Lung microvascular endothelial cell (primary cell): ENCODE results near the gene FHL2. TPM values are rescaled to one million over a fixed set of nuclear protein-coding genes. Genes with fewer than 3 reads are reported as not detected.
"Not testable (repeated sequence)": the region's sequence is repeated elsewhere in the genome, so short reads cannot be mapped to it uniquely, and the experiment has no call there.

ENCODE experiments used
- DNase-seq, 2 donors: peaks; one replicate each; pipeline versions ENCODE4 v3.0.0 to v3.0.0-alpha.2; 2010; ENCODE audit warnings: low read depth in 2 of 2
- total RNA-seq: library from RNA; depleted of rRNA; stranded (reverse); fragments of >200 nt; gene quantifications from 2 replicates; pipeline ENCODE4 v1.2.1, GENCODE V29; 2014

The FHL2 gene
- total RNA-seq, 1 donor from 2014 or later: 32.9 TPM

GRCh38 chr2:105344704-105345345 is 54.0 kb downstream of the FHL2 start:
- peak; percentile 55 to 73 for DNase-seq

GRCh38 chr2:105339414-105339813 is 59.4 kb downstream of the FHL2 start:
- DNase-seq: no peak

- DNase-seq: no peak
These were observed 60.8 kb downstream of the FHL2 start for GRCh38 chr2:105338020-105338385.

GRCh38 chr2:105337122-105338019 is 61.5 kb downstream of the FHL2 start, which contains the start of gene C2orf49:
C2orf49 (plus strand) TSS chr2:105337540; CDS start chr2:105337588, 48 bp downstream.
- peak; percentile 85 to 93 for DNase-seq

- no peak for DNase-seq
These were observed 62.1 kb downstream of the FHL2 start for GRCh38 chr2:105336786-105337121.

GRCh38 chr2:105335469-105335868 is 63.4 kb downstream of the FHL2 start:
- no peak for DNase-seq

GRCh38 chr2:105334211-105334610 is 64.6 kb downstream of the FHL2 start:
- no peak for DNase-seq

GRCh38 chr2:105330681-105331375 is 68.0 kb downstream of the FHL2 start:
- no peak for DNase-seq

GRCh38 chr2:105329561-105330495 is 69.0 kb downstream of the FHL2 start, which contains the start of gene TGFBRAP1:
TGFBRAP1 (minus strand) TSS chr2:105329735; CDS start chr2:105308301, 21,434 bp downstream.
- peak; percentile 52 to 64 for DNase-seq

GRCh38 chr2:105329197-105329554 is 69.7 kb downstream of the FHL2 start:
- DNase-seq: peak; percentile 22 to 26

GRCh38 chr2:105328281-105329196 is 70.3 kb downstream of the FHL2 start:
- peak; percentile 79 for DNase-seq

- DNase-seq: no peak
These were observed 71.2 kb downstream of the FHL2 start for GRCh38 chr2:105327690-105328089.

GRCh38 chr2:105327271-105327670 is 71.6 kb downstream of the FHL2 start:
- not testable (repeated sequence) for DNase-seq

GRCh38 chr2:105325389-105325963 is 73.4 kb downstream of the FHL2 start:
- peak; percentile 94 to 95 for DNase-seq

GRCh38 chr2:105324732-105325131 is 74.1 kb downstream of the FHL2 start:
- peak; percentile 55 to 61 for DNase-seq

GRCh38 chr2:105324101-105324500 is 74.8 kb downstream of the FHL2 start:
- DNase-seq: no peak

GRCh38 chr2:105323111-105323510 is 75.7 kb downstream of the FHL2 start:
- DNase-seq: peak; percentile 16 to 68

GRCh38 chr2:105321875-105322646 is 76.8 kb downstream of the FHL2 start:
- DNase-seq: peak in 1 of 2 donors; percentile 13
